HG03060 (cell line): ENCODE results near the gene PDE7B.
"Not testable (repeated sequence)": the region's sequence is repeated elsewhere in the genome, so short reads cannot be mapped to it uniquely, and the experiment has no call there.

Experiments used
- ATAC-seq: cut with Tn5 transposase; IDR thresholded peaks from one replicate; pipeline ENCODE4 v1.9.1; 2021; ENCODE audit warnings: low read depth, moderate number of reproducible peaks; ENCODE audit not compliant: unreplicated experiment

PDE7B gene

GRCh38 chr6:135842618-135843392, 8.7 kb upstream of the PDE7B start:
- ATAC-seq, result no peak

GRCh38 chr6:135850882-135851281, 619 bp upstream of the PDE7B start:
- ATAC-seq, result no peak

GRCh38 chr6:135852746-135853145, 1.2 kb downstream of the PDE7B start:
- no peak for ATAC-seq

- ATAC-seq, result no peak
These were observed 1.7 kb downstream of the PDE7B start for GRCh38 chr6:135853227-135853626.

GRCh38 chr6:135853986-135854385, 2.5 kb downstream of the PDE7B start:
- no peak for ATAC-seq

GRCh38 chr6:135854799-135855198, 3.3 kb downstream of the PDE7B start:
- no peak for ATAC-seq

- no peak for ATAC-seq
These were observed 7.4 kb downstream of the PDE7B start for GRCh38 chr6:135858931-135859330.

- ATAC-seq, result no peak
These were observed 8.9 kb downstream of the PDE7B start for GRCh38 chr6:135860361-135860760.

GRCh38 chr6:135861189-135861588, 9.7 kb downstream of the PDE7B start:
- ATAC-seq, result no peak

- ATAC-seq, result not testable (repeated sequence)
These were observed 13.4 kb downstream of the PDE7B start for GRCh38 chr6:135864929-135865328.

GRCh38 chr6:135866445-135867123, 15.1 kb downstream of the PDE7B start:
- no peak for ATAC-seq

GRCh38 chr6:135867332-135867731, 15.8 kb downstream of the PDE7B start:
- no peak for ATAC-seq

GRCh38 chr6:135869857-135870256, 18.4 kb downstream of the PDE7B start:
- ATAC-seq, result no peak

- no peak for ATAC-seq
These were observed 19.2 kb downstream of the PDE7B start for GRCh38 chr6:135870722-135871121.

GRCh38 chr6:135871296-135871695, 19.8 kb downstream of the PDE7B start:
- ATAC-seq, result no peak

- no peak for ATAC-seq
These were observed 20.4 kb downstream of the PDE7B start for GRCh38 chr6:135871878-135872277.

- no peak for ATAC-seq
These were observed 23.9 kb downstream of the PDE7B start for GRCh38 chr6:135875446-135875845.

- ATAC-seq, result no peak
These were observed 24.6 kb downstream of the PDE7B start for GRCh38 chr6:135876058-135876457.

GRCh38 chr6:135877666-135878065, 26.2 kb downstream of the PDE7B start:
- no peak for ATAC-seq

- ATAC-seq, result peak; percentile 89
These were observed 28.8 kb downstream of the PDE7B start for GRCh38 chr6:135880066-135880972.

- no peak for ATAC-seq
These were observed 31.5 kb downstream of the PDE7B start for GRCh38 chr6:135883045-135883444.
